Ovary (tissue), 3 donors: ENCODE measurements around the gene TNIK.

ENCODE experiments used
- CTCF ChIP-seq, 3 donors: fragments of 450-650 bp in 2 of 3; fragments of 200-600 bp in 1 of 3; IDR thresholded peaks; one replicate each; pipeline versions ENCODE4 v1.5.1 to v1.8.0; 2016 to 2022; ENCODE audit warnings: antibody characterized with exemption in 3 of 3, mild to moderate bottlenecking in 1 of 3
- POLR2A ChIP-seq: fragments of 450-650 bp; IDR thresholded peaks from one replicate; pipeline ENCODE4 v1.6.1; 2017; ENCODE audit warnings: antibody characterized with exemption, mild to moderate bottlenecking, moderate library complexity
- donor health status: DM: no; HTN: no; CAD: no.

DNA sequence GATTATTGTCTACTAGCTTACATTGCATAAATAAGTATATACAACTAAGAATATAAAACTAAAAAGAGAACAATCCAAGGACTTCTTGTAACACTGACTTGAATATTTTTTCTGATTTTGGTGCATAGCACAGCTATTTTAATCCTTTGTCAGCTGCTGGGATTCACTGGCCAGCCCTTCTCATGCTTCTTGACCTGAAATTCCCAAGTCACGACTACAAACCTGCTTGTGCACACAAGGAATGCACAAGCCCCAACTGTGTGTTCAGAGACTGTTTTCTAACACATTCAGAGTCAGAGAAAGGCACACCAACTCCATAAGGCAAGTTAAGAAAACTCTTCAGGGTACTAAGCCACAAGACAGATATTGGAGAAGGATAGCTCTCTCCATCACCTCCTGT is 80.9 kb downstream of the TNIK start:
- TF ChIP-seq CTCF (IDR thresholded peaks at IDR 0.05) (no peak), POLR2A (no peak)
